ENCODE results near the gene PPIB. TPM values are rescaled to one million over a fixed set of nuclear protein-coding genes. Genes with fewer than 3 reads are reported as not detected.
"Not testable (repeated sequence)": the region's sequence is repeated elsewhere in the genome, so short reads cannot be mapped to it uniquely, and the experiment has no call there.

The PPIB gene
- total and polyA plus RNA-seq, 2 donors (not counting 1 experiment from before 2014, with no cell fraction given): 108 to 176 TPM

- Histone ChIP-seq H3K79me2 (ENCODE audit: control insufficient read depth, insufficient read depth, low read length) (peaks cover 52% of the 10 kb centered on the region), H3K27me3 (replicated peaks in 1 of 4; ENCODE audit: control extremely low read depth in 1 of 4, control insufficient read depth in 3 of 4, insufficient read depth in 4 of 4, low read length in 3 of 4) (no peaks in the 10 kb centered on the region), H3K4me1 (ENCODE audit: control insufficient read depth in 2 of 2, insufficient read depth in 2 of 2, low read length in 2 of 2) (no peaks in the 10 kb centered on the region), H3K4me3 (ENCODE audit: control extremely low read depth in 1 of 5, extremely low read depth in 1 of 5, insufficient read depth in 1 of 5, low read depth in 2 of 5, low read length in 4 of 5) (no peak overlapping the region), H2AFZ (ENCODE audit: insufficient read depth, low read depth, low read length, poor library complexity, severe bottlenecking) (no peak overlapping the region), H3K4me2 (replicated peaks; ENCODE audit: low read depth, low read length, poor library complexity, severe bottlenecking) (no peak overlapping the region), H3K9ac (ENCODE audit: low read length) (no peak overlapping the region), H3K9me3 (ENCODE audit: control extremely low read depth in 1 of 3, control insufficient read depth in 2 of 3, insufficient read depth in 1 of 3, low read length in 2 of 3) (no peaks in the 10 kb centered on the region), H3K27ac (ENCODE audit: low read length in 2 of 2) (no peak overlapping the region), H3K36me3 (replicated peaks in 1 of 2; ENCODE audit: control extremely low read depth in 1 of 2, control insufficient read depth in 1 of 2, extremely low read depth in 1 of 2, insufficient read depth in 2 of 2, low read length in 1 of 2) (peaks cover 21 to 89% of the 10 kb centered on the region in 2 experiments), H4K20me1 (ENCODE audit: control insufficient read depth, insufficient read depth, low read length, poor library complexity, severe bottlenecking) (peaks cover 18% of the 10 kb centered on the region)
- Mint-ChIP-seq H3K9me3 (ENCODE audit: insufficient read depth) (no peaks in the 10 kb centered on the region), H3K4me1 (no peaks in the 10 kb centered on the region), H3K27ac (no peak overlapping the region), H3K4me3 (no peak overlapping the region), H3K27me3 (no peaks in the 10 kb centered on the region)
- CTCF ChIA-PET: no interaction called here
- no CpG with 5 or more reads among the region's 1 CpG for WGBS (ENCODE audit: insufficient coverage)
- ATAC-seq (ENCODE audit: low read depth) (no peak), DNase-seq (no peak)
- POLR2A ChIA-PET: no interaction called here
- intact Hi-C loops (cut with micrococcal nuclease): no loop called here
- no peak for TF ChIP-seq CTCF (IDR thresholded peaks at IDR 0.05)
Measured at GRCh38 chr15:64122444-64122843, 40.4 kb downstream of the PPIB start.

GRCh38 chr15:64121614-64122013, 41.2 kb downstream of the PPIB start:
- no peaks in the 10 kb centered on the region for H3K4me1 ChIP-seq (ENCODE audit: control insufficient read depth in 2 of 2, insufficient read depth in 2 of 2, low read length in 2 of 2)
- H3K9me3 Mint-ChIP-seq (ENCODE audit: insufficient read depth): no peaks in the 10 kb centered on the region
- TF ChIP-seq CTCF (IDR thresholded peaks at IDR 0.05): no peak
- no peak for TF ChIP-seq EZH2 (IDR thresholded peaks at IDR 0.05; ENCODE audit: borderline replicate concordance, insufficient read depth, low read depth, low read length, poor library complexity, severe bottlenecking)
- no CpG with 5 or more reads among the region's 4 CpGs for WGBS (ENCODE audit: insufficient coverage)
- no peaks in the 10 kb centered on the region for H3K27me3 Mint-ChIP-seq
- H3K79me2 ChIP-seq (ENCODE audit: control insufficient read depth, insufficient read depth, low read length): peaks cover 60% of the 10 kb centered on the region
- H3K4me1 Mint-ChIP-seq: no peaks in the 10 kb centered on the region
- intact Hi-C loops (cut with micrococcal nuclease): no loop called here
- H3K9ac ChIP-seq (ENCODE audit: low read length): no peak overlapping the region
- DNase-seq (no peak), ATAC-seq (ENCODE audit: low read depth) (no peak)
- H3K4me3 ChIP-seq (ENCODE audit: control extremely low read depth in 1 of 5, extremely low read depth in 1 of 5, insufficient read depth in 1 of 5, low read depth in 2 of 5, low read length in 4 of 5): no peak overlapping the region
- H3K4me3 Mint-ChIP-seq: no peak overlapping the region
- H3K27me3 ChIP-seq (replicated peaks in 1 of 4; ENCODE audit: control extremely low read depth in 1 of 4, control insufficient read depth in 3 of 4, insufficient read depth in 4 of 4, low read length in 3 of 4): no peaks in the 10 kb centered on the region
- H3K27ac Mint-ChIP-seq: no peak overlapping the region
- H3K9me3 ChIP-seq (ENCODE audit: control extremely low read depth in 1 of 3, control insufficient read depth in 2 of 3, insufficient read depth in 1 of 3, low read length in 2 of 3): no peaks in the 10 kb centered on the region
- peaks cover 18% of the 10 kb centered on the region for H4K20me1 ChIP-seq (ENCODE audit: control insufficient read depth, insufficient read depth, low read length, poor library complexity, severe bottlenecking)
- H3K4me2 ChIP-seq (replicated peaks; ENCODE audit: low read depth, low read length, poor library complexity, severe bottlenecking): no peak overlapping the region
- ChIA-PET CTCF (interaction anchor here (0.7 kb wide), 1 partner anchor 8 kb away, joined by 3 read pairs; no protein-coding TSS in a partner anchor), POLR2A (no interaction called here)
- no peak overlapping the region for H2AFZ ChIP-seq (ENCODE audit: insufficient read depth, low read depth, low read length, poor library complexity, severe bottlenecking)
- peaks cover 15 to 89% of the 10 kb centered on the region in 2 experiments for H3K36me3 ChIP-seq (replicated peaks in 1 of 2; ENCODE audit: control extremely low read depth in 1 of 2, control insufficient read depth in 1 of 2, extremely low read depth in 1 of 2, insufficient read depth in 2 of 2, low read length in 1 of 2)
- no peak overlapping the region for H3K27ac ChIP-seq (ENCODE audit: low read length in 2 of 2)

GRCh38 chr15:64120322-64120721, 42.5 kb downstream of the PPIB start:
- H3K4me3 Mint-ChIP-seq; DNase-seq; H3K9me3 ChIP-seq (ENCODE audit: control extremely low read depth in 1 of 3, control insufficient read depth in 2 of 3, insufficient read depth in 1 of 3, low read length in 2 of 3); H3K27ac Mint-ChIP-seq; intact Hi-C loops (cut with micrococcal nuclease); H3K9ac ChIP-seq (ENCODE audit: low read length); POLR2A ChIA-PET; ATAC-seq (ENCODE audit: low read depth); H3K27ac ChIP-seq (ENCODE audit: low read length in 2 of 2); H2AFZ ChIP-seq (ENCODE audit: insufficient read depth, low read depth, low read length, poor library complexity, severe bottlenecking); H3K4me2 ChIP-seq (replicated peaks; ENCODE audit: low read depth, low read length, poor library complexity, severe bottlenecking); H3K9me3 Mint-ChIP-seq (ENCODE audit: insufficient read depth); H3K4me1 ChIP-seq (ENCODE audit: control insufficient read depth in 2 of 2, insufficient read depth in 2 of 2, low read length in 2 of 2); H3K4me1 Mint-ChIP-seq; H3K27me3 Mint-ChIP-seq; H3K27me3 ChIP-seq (replicated peaks in 1 of 4; ENCODE audit: control extremely low read depth in 1 of 4, control insufficient read depth in 3 of 4, insufficient read depth in 4 of 4, low read length in 3 of 4); H3K4me3 ChIP-seq (ENCODE audit: control extremely low read depth in 1 of 5, extremely low read depth in 1 of 5, insufficient read depth in 1 of 5, low read depth in 2 of 5, low read length in 4 of 5): not testable (repeated sequence)
- 100% methylated on average over 2 of the region's 2 CpGs for WGBS (ENCODE audit: insufficient coverage)
- H4K20me1 ChIP-seq (ENCODE audit: control insufficient read depth, insufficient read depth, low read length, poor library complexity, severe bottlenecking): peaks cover 18% of the 10 kb centered on the region
- H3K36me3 ChIP-seq (replicated peaks in 1 of 2; ENCODE audit: control extremely low read depth in 1 of 2, control insufficient read depth in 1 of 2, extremely low read depth in 1 of 2, insufficient read depth in 2 of 2, low read length in 1 of 2): peaks cover 15 to 91% of the 10 kb centered on the region in 2 experiments
- H3K79me2 ChIP-seq (ENCODE audit: control insufficient read depth, insufficient read depth, low read length): peaks cover 73% of the 10 kb centered on the region
- CTCF ChIA-PET: interaction anchor here (1.4 kb wide), 1 partner anchor 34 kb away, joined by 4 read pairs; no protein-coding TSS in a partner anchor

Data from B cell (primary cell).